GM15510 (cell line): ENCODE results near the gene DOCK10.

ENCODE experiments used
- POLR2A ChIP-seq: IDR thresholded peaks from 3 replicates; pipeline ENCODE4 v1.6.1; 2011; ENCODE audit warnings: borderline replicate concordance; ENCODE audit not compliant: insufficient read length; ENCODE audit errors: extremely low read depth

The DOCK10 gene

DNA sequence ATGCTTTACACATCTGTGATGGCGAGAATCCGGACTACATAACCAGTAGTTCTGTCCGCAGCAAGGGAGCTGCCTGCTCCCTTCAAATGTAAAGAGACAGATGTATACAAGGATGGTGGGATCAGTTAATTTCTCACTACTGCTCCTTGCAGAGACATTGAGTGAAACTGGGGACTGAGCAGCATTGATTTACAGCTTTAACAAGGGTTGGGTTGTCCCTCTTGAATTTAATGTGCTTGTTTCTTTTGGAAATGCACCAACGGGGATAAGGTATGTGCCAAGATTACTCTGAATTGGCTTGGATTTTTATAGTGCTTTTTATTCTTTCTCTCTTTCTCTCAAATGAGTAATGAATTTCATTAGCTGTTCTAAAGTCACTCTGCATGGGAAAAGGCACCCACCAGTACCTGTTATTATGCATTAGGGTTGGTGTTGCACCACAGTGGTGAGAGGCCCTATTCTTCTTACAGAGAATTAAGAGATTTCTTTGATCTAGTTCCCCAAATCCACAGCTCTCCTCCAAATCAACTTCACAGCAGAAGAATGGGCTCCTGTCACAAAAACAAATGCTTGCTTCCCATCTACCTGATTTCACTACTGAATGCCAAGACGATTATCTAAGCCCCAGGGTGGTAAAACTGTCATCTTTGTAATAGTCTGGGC, 107.6 kb downstream of the DOCK10 start:
- no peak for TF ChIP-seq POLR2A

DNA sequence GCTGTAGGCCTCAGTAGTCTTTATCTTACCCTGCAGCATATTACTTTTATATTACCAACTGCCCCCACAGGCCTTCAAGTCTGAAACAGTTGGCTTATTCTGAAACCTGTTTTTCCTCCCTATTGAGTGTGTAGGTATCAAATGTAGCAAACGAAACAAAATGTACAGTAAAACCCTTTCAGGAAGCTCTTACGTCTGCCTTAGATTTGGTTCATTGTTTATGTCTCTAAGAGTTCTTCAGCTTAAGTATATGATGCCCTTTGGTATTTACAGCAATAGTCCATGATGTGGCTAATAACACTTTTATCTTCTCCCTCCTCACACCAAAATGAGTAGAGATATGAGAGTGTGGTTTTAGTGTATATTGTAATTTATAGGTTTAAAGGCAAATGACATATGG, 108.8 kb downstream of the DOCK10 start:
- TF ChIP-seq POLR2A: no peak

DNA sequence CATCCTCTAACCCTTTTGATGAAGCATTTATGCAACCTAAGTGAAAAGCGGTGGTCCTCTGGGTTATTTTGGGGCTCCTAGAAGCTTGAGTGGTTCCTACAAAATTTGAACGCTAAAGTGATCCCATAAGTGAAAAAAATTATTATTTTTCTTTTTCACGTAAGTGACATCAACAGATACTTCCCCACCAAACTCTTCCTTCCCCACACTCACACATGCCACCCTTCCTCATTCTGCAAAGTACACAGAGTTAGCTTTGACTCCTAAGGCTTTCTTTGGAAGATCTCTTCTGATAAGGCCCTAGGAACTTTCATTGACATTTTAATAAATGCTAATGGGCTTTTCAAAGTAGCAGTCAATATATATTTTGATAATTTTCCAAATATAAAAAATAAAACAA, 109.7 kb downstream of the DOCK10 start:
- TF ChIP-seq POLR2A: no peak

DNA sequence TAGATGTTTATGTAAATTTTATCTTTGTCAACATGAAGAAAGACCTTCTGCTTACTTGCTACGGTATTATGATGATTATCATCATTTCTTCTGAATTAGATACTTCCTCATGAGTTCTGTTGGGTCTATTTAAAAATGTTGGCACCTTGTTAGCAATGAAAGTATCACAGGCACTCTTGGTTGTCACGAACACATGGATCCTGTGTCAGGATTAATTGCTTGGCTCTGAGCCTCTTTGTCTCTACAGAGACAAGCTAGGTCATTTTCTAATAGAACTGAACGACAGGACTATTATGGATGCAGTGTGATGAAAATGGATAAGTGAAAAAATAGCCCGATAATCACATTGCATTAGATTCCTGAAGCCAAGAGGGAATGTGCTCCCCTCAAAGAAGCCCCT, 110.3 kb downstream of the DOCK10 start:
- no peak for TF ChIP-seq POLR2A

DNA sequence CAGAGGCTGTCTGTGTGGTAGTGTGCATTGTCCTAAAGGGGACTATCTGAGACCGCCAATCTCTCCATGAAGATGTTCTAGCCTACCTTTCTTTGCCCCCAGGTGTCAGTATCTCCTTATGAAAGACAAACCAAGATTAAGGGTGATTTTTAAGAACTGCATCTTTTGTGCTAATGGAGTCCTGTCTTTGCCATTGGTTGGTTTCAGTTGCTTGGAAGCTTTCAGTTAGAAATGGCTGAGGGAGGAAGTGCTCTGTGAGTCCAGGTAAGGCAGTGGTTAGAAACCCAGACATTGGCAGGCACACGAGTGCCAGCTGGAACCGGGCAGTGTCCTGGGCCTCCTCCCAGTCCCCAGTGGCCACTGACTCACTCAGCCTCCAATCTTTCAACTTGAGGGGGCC, 111.3 kb downstream of the DOCK10 start:
- no peak for TF ChIP-seq POLR2A

DNA sequence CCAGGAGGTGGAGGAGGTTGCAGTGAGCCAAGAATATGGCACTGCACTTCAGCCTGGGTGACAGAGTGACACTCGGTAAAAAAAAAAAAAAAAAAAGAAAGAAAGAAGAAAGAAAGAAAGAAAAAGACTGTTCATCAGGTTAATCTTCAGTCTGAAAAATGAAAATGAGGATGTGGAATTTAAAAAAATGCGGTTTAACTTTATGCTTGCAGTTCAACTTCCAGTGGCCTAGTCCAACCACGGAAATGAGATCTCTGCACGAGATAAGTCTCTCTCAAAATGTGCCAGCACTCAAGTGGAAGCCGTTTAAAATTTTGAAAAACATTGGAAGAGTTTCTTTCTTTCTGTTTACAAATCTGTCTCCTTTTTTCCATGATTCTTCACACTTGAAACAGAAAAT, 112.1 kb downstream of the DOCK10 start:
- no peak for TF ChIP-seq POLR2A

DNA sequence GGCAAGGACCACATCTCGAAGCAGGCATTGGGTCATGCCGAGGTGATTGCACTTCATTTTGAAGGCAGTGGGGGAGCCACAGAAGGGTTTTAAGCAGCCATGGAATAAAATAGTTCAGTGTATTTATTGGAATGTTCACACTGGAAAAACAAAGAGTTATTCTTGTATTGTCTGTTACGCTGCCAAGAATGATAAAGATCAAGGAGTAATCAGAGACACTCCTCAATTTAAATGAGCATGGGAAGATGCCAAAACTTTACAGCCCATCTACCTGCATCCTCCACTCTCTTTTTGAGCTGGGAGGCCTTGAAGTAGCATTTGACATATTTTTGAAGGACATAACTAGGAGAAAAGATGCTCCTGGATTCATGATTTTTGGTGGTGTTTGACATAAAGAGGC, 112.8 kb downstream of the DOCK10 start:
- TF ChIP-seq POLR2A: no peak

DNA sequence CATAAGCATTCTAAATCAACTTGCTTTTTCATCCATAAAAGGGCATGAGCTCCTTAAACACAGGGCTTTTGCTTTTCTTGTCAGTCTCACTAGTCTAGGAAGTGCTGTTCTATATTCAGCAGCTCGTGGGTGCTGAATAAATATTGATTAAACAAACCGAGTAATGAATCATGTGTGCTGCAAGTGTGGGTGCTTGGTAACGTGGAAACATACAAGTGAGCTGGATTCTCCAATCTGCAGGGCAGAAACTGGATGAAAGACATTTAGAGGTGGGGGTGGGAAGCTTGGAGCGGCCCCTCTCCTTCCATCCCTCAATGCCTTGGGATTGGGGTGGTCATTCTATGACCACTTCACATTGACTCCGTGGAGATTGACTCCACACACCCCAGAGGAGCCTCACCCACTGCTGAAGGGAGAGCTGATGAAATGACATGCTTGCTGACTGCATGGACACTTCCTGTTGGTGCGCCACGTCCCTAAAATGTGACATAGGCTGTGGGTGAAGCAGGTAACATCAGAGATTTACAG, 114.6 kb downstream of the DOCK10 start:
- no peak for TF ChIP-seq POLR2A

DNA sequence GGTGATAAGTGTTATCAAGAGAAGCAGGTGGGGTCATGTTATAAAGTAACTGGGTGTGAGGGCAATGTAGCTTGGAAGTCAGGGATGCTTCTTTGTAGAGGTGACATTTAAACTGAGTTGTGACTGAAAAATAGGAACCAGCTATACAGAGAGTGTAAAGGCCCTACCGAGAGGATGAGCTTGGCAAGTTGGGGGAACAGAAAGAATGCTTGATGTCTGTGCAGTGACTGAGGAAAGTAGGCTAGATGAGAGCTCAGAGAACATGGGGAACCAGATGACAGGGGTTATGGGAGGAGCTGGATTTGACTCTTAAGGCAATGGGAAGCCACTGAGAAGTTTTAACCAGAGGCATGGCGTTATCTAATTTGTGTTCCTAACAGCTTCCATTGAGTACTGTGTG, 115.3 kb downstream of the DOCK10 start:
- TF ChIP-seq POLR2A: no peak

DNA sequence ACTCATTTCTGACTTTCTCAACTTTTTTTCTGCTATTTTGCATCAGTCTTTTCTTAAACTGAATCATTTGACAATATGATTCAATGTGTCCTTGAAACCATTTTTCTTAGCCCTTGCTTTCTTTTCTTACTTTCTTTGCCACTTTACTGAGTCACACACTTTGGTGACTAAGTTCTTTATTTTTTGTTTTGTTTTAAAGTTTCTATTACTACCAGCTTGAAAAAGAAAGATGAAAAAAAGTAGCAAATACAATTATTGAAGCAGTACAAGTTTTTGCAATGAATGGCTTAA, 116.5 kb downstream of the DOCK10 start:
- no peak for TF ChIP-seq POLR2A

DNA sequence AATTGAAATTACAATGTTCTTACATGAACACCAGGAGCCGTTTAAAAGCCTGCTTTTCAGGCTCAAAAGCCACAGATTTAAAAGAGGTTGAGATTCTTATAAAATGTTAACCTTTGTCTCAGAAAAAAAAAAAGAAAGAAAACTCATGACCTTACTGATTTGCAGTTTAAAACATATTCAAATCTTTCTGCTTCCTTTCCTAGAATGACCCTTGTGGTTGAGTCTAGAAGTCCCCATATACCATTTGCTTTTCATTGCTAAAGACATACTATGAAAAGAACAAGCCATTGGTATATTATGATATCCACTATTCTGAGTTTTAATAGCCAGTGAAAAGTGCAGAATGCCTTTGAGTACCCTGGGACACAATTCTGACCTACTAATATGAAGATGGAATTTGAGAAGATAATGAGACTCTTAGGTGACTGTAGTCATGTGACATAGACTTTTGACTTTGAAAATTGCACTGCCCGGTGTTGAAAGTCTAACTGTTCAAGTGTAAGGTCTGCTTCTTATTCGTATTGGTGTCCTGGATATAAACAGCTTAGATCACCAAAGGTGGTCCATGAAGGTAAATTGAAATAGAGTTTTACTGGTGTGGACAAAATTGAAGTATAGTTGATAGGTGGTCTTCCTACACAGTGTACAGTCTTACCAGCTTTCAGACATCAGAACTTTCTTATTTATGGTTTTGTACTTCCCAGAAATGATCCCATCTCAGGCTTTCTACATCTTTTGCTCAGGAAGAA, 117.0 kb downstream of the DOCK10 start:
- no peak for TF ChIP-seq POLR2A

DNA sequence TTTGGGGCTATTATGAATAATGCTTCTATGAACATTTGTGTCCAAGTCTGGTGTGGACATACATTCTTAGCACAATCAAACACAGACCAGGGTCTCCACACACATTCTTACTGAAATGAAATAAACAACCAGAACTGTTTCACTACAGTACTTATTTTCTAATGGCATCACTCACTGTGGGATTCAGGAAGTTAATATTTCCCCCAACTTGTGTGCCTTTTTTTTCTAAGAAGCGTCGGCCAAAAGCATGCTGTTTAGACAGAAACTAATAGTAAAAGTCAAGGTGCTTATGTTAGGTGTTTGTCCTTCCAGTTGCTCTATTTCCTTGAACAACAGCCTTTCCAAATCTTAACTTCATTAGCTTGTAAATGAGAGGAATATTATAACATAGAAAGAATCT, 117.6 kb downstream of the DOCK10 start:
- TF ChIP-seq POLR2A: no peak

DNA sequence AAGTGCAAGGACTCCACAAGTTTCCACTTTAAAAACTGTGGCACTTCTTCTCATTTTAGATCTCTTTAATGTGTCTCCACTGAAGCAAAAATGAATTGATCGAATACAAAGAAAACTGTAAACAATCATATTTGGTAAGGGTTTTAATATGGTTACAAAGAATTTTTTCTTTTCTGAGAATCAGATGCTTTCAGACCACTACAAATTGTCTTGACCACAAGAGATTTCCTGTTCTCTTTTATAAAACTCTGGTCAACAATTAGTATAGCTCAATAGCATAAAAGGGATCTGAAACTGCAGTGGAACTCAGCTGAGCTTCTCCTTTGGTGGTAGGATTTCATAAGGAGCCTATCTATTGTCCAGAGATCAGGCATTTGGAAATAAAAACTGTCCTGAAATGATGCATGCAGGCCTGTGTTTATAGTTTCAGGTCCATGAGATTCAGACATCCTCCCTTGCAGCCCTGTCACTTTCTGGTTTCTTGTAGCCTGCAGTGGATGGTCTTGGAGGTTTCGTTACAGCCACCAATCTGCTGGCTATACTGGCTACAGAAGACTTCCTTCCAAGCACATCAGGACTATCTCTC, 120.0 kb downstream of the DOCK10 start:
- TF ChIP-seq POLR2A: no peak

DNA sequence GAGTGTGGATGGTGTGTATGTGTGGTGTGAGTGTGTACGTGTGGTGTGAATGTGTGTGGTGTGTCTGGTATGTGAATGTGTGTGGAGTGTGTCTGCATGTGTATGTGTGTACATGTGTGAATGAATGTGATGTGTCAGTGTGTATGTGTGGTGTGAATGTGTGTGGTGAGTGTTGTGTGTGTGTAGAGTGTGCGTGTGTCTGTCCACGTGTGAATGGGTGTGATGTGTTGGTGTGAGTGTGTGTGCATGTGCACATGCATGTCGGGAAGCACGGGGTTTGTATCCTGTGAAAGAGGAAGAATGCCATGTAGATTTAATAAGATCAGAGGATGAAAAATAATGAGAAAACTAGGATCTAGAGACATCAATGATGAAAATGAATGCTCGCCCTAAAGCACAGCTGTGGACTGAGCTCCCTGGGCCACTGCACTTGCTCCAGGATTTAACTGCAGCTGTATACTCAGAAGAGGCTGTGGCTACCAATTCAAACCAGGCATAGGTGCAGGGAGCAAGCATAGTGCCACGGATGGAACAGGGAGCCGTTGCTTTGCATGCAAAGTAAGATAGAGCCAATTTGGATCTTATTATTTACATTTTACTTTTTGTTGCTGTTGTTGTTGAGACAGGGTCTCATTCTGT, 122.7 kb downstream of the DOCK10 start:
- TF ChIP-seq POLR2A: no peak
